HG03565 (cell line): ENCODE data around the gene SLC26A1.
"Not testable (repeated sequence)": the region's sequence is repeated elsewhere in the genome, so short reads cannot be mapped to it uniquely, and the experiment has no call there.

ENCODE experiments used
- ATAC-seq: cut with Tn5 transposase; IDR thresholded peaks from one replicate; pipeline ENCODE4 v1.9.1; 2021; ENCODE audit warnings: mild to moderate bottlenecking, moderate library complexity; ENCODE audit not compliant: unreplicated experiment

Gene SLC26A1

DNA sequence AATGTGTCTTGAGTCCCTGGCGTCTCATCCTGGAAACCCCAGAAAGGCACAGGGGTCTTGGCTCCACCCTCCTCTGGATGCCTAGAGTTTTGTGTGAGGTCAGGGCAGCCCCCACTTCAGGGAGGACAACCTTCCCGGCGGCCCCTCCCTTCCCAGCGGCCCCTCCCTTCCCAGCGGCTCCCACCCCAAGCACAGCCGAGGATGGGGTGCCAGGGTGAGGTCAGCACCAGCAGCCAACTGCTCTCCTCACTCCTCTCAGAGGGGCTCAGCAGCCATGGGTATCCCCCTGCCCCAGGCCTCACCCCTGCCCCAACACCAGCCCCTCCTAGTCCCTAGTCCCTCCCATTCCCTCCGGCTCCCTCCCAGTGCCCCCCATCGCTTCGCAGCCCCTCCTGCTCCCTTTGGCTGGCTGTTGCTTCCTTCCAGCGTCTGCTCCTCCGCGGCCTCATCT, 37.2 kb downstream of the SLC26A1 start:
- ATAC-seq: no peak

DNA sequence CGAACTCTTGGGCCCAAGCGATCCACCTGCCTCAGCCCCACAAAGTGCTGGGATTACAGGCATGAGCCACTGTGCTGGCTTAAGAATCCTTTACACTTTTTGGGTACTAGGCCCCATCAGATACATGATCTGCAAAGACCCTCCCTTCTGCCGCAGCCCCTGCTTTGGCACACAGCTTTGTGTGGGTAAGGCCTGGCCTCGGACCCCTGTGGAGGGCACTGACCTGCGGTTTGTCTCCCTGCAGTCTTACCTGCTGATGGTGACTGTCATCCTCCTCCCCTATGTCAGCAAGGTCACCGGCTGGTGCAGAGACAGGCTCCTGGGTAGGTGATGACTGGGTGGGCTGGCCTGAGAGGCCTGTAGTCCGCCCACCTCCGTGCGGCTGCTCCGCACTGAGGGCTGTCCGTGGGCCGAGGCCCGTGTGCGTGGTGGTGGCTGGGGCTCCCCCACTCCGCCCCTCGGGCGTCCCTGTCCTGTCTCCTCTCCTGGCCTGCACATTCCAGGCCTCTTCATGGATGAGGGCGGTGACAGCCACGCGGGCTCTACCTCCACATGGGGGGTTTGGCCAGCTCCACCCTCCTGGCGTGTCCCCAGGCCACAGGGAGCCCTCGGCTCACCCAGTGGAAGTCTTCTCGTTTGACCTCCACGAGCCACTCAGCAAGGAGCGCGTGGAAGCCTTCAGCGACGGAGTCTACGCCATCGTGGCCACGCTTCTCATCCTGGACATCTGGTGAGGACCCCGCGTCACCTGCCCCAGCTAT, 37.9 kb downstream of the SLC26A1 start:
- ATAC-seq: no peak

DNA sequence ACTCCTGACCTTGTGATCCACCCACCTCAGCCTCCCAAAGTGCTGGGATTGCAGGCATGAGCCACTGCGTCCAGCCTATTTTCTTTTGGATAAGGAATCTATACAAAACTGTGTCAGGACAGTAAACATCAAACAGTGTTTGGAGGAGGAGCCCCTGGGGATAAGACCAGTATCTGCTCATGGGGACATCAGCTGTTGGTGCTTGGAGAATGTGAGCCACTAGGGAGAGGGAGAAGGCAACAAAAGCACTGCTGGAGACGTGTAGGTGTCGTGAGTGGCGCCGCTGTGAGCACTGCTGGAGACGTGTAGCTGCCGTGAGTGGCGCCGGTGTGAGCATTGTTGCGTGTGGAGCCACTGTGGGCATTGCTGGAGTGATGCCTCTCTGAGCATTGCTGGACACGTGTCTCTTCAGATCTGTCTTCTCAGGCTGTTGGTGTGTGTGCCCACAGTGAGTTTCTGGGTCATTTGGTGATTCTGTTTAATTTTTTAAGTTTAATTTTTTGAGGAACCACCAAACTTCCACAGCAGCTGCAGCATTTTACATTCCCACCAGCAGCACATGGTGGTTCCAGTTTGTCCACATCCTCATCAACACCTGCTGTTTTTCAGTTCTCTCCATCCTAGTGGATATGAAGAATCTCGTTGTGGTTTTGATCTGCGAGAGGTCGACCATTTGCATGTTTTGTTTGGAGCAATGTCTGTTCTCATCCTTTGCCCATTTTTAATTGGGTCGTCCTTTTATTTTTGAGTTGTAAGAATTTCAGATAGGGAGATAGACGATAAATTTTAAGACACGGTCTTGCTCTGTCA, 38.8 kb downstream of the SLC26A1 start:
- no peak for ATAC-seq

DNA sequence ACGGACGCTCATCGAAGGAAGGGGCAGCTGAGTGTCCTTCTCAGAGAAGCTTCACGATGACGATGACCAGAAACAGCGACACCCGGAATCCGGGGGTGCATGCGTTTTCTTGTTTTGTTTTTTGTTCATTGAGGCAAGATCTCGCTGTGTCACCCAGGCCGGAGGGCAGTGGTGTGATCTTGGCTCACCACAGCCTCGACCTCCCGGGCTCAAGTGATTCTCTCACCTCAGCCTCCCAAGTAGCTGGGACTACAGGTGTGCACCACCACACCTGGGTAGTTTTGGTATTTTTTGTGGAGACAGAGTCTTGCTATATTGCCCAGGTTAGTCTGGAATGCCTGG, 39.7 kb downstream of the SLC26A1 start:
- no peak for ATAC-seq

DNA sequence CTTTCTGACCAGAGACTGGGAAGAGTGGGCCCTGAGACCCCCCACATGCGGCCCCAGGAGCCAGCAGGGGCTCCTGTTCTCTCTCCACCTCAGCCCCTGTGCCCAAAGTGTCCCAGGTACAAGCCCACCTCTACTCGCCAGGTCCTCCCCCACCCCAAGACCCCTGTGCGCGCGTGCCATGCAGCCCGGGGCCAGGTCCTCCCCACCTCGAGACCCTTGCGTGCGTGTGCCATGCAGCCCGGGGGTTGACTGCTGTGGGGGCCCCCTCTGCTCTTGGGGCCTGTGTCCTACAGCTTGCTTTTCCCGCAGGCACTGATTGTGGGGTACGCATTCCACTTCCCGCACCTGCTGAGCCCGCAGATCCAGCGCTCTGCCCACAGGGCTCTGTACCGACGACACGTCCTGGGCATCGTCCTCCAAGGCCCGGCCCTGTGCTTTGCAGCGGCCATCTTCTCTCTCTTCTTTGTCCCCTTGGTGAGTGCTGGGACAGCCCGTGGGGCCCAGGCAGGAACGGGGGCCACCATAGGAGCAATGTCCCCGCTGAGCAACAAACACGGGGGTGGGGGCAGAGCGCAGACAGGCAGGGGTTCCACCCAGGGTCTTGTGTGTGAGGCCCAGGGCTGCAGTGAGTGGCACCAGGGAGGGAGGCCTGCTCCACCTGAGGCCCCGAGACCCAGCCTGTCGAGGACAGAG, 40.2 kb downstream of the SLC26A1 start:
- ATAC-seq: no peak

DNA sequence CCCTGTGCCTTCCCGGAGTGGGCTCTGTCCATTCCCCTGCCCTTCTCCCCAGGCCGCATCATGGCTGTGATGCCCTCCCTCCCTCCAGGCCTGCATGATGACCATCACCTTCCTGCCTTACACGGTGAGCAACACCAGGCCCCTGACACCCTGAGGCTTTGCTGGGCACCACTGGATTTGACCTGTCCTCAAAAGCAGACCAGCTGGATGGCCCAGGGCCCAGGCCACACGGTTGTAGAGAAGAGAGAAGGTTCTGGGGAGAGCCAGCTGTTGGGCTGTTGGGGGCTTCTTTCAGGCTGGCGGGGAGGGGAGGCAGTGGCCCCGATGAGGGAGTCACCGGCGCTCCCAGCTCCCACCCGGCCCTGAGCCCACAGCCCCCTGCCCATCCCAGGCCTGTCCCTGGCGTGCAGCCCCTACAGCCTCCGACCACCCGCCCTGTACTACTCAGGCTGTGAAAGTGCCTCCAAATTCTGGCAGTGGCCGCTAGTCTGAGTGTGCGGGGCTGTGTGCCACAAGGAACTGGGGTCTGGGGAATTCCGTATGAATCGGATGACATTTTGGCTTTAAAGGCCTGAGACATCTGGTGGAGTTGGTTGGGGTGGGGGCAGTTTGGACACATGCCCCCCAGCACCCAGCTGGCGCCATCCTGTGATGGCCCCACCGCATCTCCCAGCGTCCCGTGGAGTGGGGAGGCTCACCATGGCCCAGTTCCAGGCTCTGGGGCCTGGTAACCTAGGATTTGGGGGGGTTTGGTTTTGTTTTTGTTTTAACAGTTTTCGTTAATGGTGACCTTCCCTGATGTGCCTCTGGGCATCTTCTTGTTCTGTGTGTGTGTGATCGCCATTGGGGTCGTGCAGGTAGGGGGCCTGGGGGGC, 41.4 kb downstream of the SLC26A1 start:
- ATAC-seq: no peak

DNA sequence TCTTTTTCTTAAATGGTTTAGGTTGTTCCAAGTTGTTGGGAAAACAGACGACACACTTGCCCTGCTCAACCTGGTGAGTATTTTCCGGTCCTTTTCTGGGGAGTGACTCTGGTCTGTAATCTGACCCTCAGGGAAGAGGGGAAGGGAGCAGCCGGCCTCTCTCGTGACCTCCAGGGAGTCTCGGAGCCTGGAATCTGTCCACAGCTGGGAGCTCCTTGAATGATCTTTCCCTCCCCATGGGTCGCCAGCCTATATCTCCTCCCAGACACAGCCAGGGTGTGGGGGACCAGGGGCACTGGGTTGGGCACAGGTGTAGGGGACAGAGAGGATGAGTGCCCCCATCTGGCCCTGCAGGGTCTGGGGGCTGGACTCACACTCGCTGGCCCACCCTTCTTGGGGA, 42.0 kb downstream of the SLC26A1 start:
- no peak for ATAC-seq

DNA sequence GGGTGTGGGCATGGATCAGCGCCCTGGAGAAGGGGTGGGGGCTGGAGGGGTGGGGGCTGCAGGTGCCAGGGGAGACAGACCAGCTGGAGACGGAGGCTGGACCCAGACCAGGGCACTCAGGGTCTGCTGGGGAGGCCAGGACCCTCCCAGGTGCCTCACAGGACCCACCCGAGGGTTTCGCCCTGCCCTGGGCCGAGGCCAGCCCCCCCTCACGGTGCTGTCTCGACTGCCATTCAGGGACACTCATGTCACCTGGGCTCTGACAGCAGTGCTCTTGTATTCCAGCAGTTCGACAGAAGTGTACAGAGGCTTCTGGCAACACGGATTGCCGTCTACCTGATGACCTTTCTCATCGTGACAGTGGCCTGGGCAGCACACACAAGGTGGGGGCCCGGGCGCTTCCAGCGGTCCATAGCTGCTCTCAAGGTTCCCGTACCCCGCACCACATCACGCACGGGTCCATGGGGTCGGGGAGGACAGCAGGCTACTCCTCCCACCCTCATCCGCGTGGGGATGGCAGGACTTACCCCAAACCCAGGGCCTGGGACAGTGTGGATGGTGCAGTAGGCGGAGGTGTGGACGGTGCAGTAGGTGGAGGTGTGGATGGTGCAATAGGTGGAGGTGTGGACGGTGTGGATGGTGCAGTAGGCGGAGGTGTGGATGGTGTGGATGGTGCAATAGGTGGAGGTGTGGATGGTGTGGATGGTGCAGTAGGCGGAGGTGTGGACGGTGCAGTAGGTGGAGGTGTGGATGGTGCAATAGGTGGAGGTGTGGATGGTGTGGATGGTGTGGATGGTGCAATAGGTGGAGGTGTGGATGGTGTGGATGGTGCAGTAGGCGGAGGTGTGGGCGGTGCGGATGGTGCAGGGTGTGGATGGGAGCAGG, 42.8 kb downstream of the SLC26A1 start:
- no peak for ATAC-seq

DNA sequence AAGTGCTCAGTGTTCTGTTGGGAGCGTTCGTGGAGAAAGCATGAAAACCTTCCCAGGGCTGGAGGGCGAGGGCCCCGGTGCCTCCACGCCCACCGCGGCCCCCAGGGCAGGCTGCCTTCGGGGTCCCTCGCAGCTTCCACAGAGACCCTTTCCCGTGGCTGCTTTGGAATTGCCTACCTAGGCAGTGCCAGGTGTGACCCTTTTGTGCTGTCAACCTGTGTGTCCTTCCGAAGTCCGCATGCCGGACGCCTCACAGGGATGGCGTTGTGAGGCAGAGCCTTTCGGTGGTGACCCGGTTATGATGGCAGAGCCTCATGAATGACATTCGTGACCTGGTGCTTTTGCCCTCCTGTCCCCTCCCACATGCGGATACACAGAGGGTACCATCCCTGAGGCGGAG, 43.5 kb downstream of the SLC26A1 start:
- ATAC-seq: no peak

DNA sequence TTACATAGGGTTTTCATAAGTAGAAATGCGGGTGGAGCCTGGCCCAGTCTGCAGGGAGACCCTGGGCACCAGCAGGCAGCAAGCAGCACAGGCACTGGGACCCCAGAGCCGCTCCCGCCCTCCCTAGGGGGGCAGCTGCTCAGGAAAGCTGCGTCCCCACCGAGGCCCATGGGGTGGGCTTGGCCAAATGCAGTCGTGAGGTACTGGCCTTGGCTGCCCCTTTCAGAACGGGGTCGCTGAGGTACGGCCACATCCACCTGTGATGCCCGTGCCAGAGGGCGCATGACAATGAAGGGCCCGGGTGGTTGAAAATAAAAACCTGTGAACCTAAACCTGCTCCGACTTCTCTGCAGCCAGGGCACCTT, 44.3 kb downstream of the SLC26A1 start:
- no peak for ATAC-seq

DNA sequence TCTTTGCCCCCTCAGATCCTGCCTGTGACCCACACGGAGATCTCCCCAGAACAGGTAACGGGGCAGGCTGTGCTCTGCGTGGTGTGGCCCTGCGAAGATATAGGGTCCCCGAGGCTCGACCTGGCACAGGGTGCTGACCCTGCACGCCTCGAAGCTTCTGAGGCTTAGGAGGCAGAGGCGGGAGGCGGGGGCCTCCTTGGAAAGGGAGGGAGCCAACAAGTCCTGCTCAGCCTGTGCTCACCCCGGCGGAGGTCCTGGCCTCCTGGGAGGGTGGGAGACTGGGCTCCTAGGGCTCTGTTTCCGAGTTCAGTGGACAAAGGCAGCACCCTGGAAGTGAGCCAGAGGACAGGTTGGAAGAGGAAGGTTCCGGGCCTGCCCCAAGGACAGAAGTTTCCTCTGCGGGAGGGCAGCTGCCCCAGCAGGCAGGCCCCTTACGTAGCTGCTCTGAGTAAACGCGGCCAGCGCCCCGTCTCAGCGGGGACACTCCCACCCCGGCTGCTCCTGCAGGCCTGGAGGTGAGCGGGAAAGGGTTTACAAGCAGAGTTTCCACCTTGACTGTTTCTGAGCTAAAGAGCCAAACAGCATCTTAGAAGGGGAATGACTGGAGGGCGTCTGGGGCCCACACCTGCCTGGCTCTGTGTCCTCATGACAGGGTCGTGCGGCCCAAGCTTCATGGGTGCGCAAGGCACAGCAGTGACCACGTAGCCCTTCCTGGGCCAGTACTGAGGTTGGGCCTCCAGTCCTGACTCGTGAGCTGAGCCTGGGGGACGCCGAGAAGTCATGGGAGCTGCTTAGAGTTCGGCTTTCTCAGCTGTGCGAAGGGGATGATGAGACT, 44.9 kb downstream of the SLC26A1 start:
- no peak for ATAC-seq

DNA sequence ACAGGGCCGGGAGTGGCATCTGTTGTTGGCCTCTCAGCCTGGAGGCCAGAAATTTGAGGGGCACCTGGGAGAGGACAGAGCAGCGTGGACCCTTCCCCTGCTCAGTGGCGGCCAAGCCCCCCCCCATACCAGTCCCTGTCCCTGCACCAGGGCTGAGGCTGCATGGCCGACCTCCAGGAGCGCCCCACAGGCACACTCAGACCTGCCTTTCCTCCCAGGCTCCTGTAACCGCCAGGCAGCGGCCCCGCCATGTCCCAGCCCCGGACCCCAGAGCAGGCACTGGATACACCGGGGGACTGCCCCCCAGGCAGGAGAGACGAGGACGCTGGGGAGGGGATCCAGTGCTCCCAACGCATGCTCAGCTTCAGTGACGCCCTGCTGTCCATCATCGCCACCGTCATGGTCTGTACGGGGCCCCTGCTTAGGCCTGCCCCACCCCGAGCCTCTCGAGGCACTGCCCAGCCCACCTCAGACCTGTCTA, 45.7 kb downstream of the SLC26A1 start:
- no peak for ATAC-seq

DNA sequence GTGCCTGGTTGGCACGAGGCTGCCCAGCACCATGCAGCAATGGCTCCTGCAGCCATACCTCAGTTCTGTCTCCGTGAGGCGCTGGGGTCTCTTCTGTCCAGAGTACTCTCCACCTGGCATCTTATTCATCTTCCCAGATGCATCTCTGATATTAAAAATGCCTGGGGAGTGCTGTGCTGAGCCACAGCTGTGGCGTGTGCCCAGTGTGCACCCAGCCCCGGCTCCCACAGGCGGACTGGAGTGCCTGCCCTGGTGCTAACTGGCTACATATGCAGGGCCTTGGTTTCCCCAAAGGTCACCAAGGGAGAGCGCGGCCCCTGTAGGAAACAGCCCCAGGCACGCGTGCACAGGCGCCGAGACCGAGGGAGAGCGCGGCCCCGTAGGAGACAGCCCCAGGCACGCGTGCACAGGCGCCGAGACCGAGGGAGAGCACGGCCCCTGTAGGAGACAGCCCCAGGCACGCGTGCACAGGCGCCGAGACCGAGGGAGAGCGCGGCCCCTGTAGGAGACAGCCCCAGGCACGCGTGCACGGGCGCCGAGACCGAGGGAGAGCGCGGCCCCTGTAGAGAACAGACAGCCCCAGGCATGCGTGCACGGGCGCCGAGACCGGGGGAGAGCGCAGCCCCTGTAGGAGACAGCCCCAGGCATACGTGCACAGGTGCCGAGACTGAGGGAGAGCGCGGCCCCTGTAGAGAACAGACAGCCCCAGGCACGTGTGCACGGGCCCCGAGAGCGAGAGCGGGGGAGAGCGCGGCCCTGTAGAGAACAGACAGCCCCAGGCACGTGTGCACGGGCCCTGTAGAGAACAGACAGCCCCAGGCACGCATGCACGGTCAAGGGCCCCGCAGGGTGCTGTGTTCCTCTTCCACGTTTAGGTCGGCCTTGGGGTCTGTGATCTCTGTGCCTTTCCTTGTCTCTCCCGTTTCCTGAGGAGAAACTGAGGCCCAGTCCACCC, 46.4 kb downstream of the SLC26A1 start:
- ATAC-seq: no peak

DNA sequence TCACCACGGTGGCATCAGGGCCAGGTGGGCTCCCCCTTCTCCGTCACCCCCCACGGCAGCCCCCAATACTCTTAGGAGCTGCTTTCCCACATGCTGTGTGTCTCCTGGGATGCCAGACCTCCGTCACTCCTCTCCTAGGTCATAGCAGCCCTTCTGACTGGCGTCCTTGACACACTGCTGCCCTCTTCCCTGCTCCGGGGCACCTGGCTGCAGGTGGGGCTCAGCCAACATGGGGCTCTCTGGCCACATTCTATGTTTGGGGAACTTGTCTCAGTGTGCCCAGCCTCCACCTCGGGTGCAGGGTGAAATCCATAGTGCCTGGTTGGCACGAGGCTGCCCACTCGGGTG, 47.1 kb downstream of the SLC26A1 start:
- ATAC-seq: no peak

DNA sequence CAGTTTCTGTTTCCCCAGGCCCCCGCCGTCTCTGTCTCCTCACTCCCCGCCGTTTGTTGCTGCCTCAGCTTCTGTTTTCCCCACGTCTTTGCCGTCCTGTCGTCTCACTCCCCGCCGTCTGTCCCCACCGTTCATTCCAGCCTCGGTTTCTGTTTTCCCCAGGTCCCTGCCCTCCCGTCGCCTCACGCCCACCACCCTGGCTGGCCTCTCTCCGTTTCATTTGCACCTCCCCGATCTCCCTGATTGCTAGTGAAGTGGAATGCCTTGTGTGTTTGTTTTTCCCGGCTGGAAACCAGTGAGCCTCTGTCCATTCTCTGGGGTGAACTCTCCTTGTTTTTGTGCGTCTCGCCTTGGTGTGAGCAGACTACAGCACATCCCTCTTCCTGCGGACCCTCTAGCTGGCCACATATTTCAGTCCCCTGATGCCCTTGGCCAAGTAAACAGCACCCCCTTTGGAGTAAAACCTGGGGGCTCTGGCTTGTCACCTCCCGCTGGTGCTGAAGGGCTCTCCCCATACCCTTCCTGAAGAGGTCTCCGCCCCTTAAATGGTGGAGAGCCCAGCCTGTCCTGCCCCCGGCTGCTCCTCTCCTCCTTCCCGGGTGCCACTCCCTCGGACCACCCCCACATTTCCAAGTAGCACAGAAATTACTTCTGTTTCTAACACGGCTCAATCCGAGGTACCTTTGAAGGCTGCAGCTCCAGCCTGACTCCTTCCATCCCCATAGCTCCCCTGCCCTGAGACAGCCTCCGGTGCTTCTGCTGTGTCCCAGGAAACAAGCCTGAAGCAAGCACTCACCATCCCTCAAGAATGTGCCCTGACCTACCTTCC, 47.7 kb downstream of the SLC26A1 start:
- no peak for ATAC-seq

DNA sequence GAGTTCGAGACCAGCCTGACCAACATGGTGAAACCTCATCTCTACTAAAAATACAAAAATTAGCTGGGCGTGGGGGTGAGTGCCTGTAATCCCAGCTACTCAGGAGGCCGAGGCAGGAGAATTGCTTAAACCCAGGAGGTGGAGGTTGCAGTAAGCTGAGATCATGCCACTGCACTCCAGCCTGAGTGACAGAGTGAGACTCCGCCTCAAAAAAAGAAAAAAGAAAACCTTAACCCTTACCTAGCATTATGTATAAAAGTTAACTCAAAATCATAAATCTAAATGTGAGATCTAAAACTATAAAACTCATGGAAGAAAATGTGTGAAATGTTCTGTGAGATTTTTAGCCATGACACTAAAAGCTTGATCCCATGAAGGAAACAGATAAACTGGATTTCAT, 53.7 kb downstream of the SLC26A1 start:
- ATAC-seq: not testable (repeated sequence)
